GM12878 (cell line): ENCODE results near the gene KRT78. TPM values are rescaled to one million over a fixed set of nuclear protein-coding genes. Genes with fewer than 3 reads are reported as not detected.

Source experiments
- ATAC-seq: fragments of 200-7000 bp; cut with Tn5 transposase; 3 replicates; pipeline ENCODE4 v1.9.1; 2020; ENCODE audit warnings: mild to moderate bottlenecking, moderate library complexity
- BruUV-seq: library from RNA; stranded (reverse); fragments of 400-500 nt; replicated peaks from 2 replicates; lab custom pipeline; 2021; lab: Mats Ljungman, UMichigan
- CTCF ChIA-PET: fragments of 300-600 bp; sonication (Branson Sonifier 250); formaldehyde crosslinking; extraction: SDS; loops from one replicate; lab custom pipeline; 2021; ENCODE audit warnings: inconsistent platforms; lab: Yijun Ruan, JAX
- POLR2A ChIA-PET: fragments of 350-600 bp; formaldehyde crosslinking; extraction: SDS; loops from one replicate; lab custom pipeline; 2021; ENCODE audit warnings: inconsistent platforms; lab: Charles Lee
- RAD21 ChIA-PET: fragments of 300-600 bp; sonication (Branson Sonifier 250); formaldehyde crosslinking; loops from one replicate; lab custom pipeline; 2023; ENCODE audit warnings: antibody characterized with exemption; ENCODE audit not compliant: unreplicated experiment; lab: Charles Lee
- SMC1A ChIA-PET: fragments of 300-600 bp; sonication (Branson Sonifier 250); formaldehyde crosslinking; loops from one replicate; lab custom pipeline; 2023; ENCODE audit not compliant: unreplicated experiment, uncharacterized antibody; lab: Charles Lee
- DNase-seq: peaks from one replicate; pipeline ENCODE4 v3.0.0-alpha.2; 2011; ENCODE audit warnings: low read depth, low spot score
- FAIRE-seq: peaks from 3 replicates; lab custom pipeline; 2011; peaks lifted over from hg19 to GRCh38; lab: Jason Lieb, UNC
- H2AFZ ChIP-seq: 2 replicates; pipeline ENCODE4 v1.6.0; 2011; ENCODE audit warnings: low read depth, low read length, control low read depth; ENCODE audit not compliant: control insufficient read depth
- H3K27ac ChIP-seq: 2 replicates; pipeline ENCODE4 v1.5.1; 2011; ENCODE audit warnings: control low read depth; ENCODE audit not compliant: control insufficient read depth, insufficient read depth
- H3K27me3 ChIP-seq, 2 experiments: replicated peaks in 1 of 2; 2 replicates each; pipeline versions ENCODE4 v1.6.0 to v1.6.1; 2011; ENCODE audit warnings: low read length in 1 of 2; ENCODE audit not compliant: control insufficient read depth in 2 of 2, insufficient read depth in 2 of 2
- H3K36me3 ChIP-seq, 2 experiments: 2 replicates each; pipeline ENCODE4 v1.5.1; 2011; ENCODE audit warnings: low read length in 1 of 2; ENCODE audit not compliant: control insufficient read depth in 2 of 2, insufficient read depth in 2 of 2
- H3K4me1 ChIP-seq: 2 replicates; pipeline ENCODE4 v1.6.1; 2011; ENCODE audit warnings: mild to moderate bottlenecking, low read length, moderate library complexity, mixed read lengths; ENCODE audit not compliant: control insufficient read depth, insufficient read depth
- H3K4me2 ChIP-seq: 2 replicates; pipeline ENCODE4 v1.6.0; 2011; ENCODE audit warnings: control low read depth; ENCODE audit not compliant: control insufficient read depth, insufficient read depth
- H3K4me3 ChIP-seq: fragments of 200-600 bp; sonication (generic); 2 replicates; pipeline ENCODE4 v1.5.1; 2016
- H3K79me2 ChIP-seq: 2 replicates; pipeline ENCODE4 v1.6.0; 2011; ENCODE audit warnings: low read length; ENCODE audit not compliant: control insufficient read depth, insufficient read depth
- H3K9ac ChIP-seq: 2 replicates; pipeline ENCODE4 v1.8.0; 2011; ENCODE audit warnings: low read length, control low read depth, mixed read lengths; ENCODE audit not compliant: control insufficient read depth, insufficient read depth
- H3K9me3 ChIP-seq: replicated peaks from 3 replicates; pipeline ENCODE4 v1.5.1; 2011; ENCODE audit warnings: mild to moderate bottlenecking, low read length; ENCODE audit not compliant: control insufficient read depth, insufficient read depth
- H4K20me1 ChIP-seq: 2 replicates; pipeline ENCODE4 v1.6.0; 2011; ENCODE audit not compliant: control insufficient read depth, insufficient read depth
- CEBPZ ChIP-seq: fragments of 150-350 bp; IDR thresholded peaks from 2 replicates; pipeline ENCODE4 v1.6.1; 2016; ENCODE audit warnings: low read depth, low read length
- E2F8 ChIP-seq: fragments of 450-650 bp; IDR thresholded peaks from 2 replicates; pipeline ENCODE4 v1.6.1; 2018; ENCODE audit warnings: mild to moderate bottlenecking, low read depth, moderate library complexity; ENCODE audit not compliant: partially characterized antibody
- EZH2 ChIP-seq: IDR thresholded peaks from 2 replicates; pipeline ENCODE4 v1.6.1; 2012; ENCODE audit warnings: low read depth, mild to moderate bottlenecking, control low read depth, inconsistent platforms, low read length, borderline replicate concordance; ENCODE audit not compliant: control insufficient read depth
- FOXK2 ChIP-seq: fragments of 450-650 bp; IDR thresholded peaks from 2 replicates; pipeline ENCODE4 v1.6.1; 2017; ENCODE audit warnings: mild to moderate bottlenecking, moderate library complexity
- FOXM1 ChIP-seq: IDR thresholded peaks from 2 replicates; pipeline ENCODE4 v1.6.1; 2012; ENCODE audit warnings: low read depth, mild to moderate bottlenecking, inconsistent platforms, low read length, moderate library complexity
- IKZF1 ChIP-seq: fragments of 450-650 bp; conservative IDR thresholded peaks from 2 replicates; pipeline ENCODE4 v1.6.1; 2017; ENCODE audit warnings: antibody characterized with exemption, mild to moderate bottlenecking
- MEF2A ChIP-seq: IDR thresholded peaks from 2 replicates; pipeline ENCODE4 v1.6.1; 2011; ENCODE audit warnings: low read depth, mild to moderate bottlenecking, low read length, moderate library complexity; ENCODE audit not compliant: insufficient read depth
- MYC ChIP-seq: IDR thresholded peaks from 2 replicates; pipeline ENCODE4 v1.6.1; 2011; ENCODE audit warnings: mild to moderate bottlenecking, low read length, moderate library complexity, inconsistent platforms; ENCODE audit not compliant: insufficient read depth, insufficient replicate concordance, insufficient read length, severe bottlenecking
- NFYB ChIP-seq: IDR thresholded peaks from 2 replicates; pipeline ENCODE4 v1.6.1; 2011; ENCODE audit warnings: low read depth, mild to moderate bottlenecking, low read length, improper control_type of control experiment, moderate library complexity; ENCODE audit not compliant: insufficient read depth
- PAX5 ChIP-seq: IDR thresholded peaks from 2 replicates; pipeline ENCODE4 v1.6.1; 2011; ENCODE audit warnings: low read depth, low read length, borderline replicate concordance
- PML ChIP-seq: IDR thresholded peaks from 2 replicates; pipeline ENCODE4 v1.6.1; 2012; ENCODE audit warnings: low read length, inconsistent platforms
- SRF ChIP-seq, 2 experiments: IDR thresholded peaks; 2 replicates each; pipeline ENCODE4 v1.6.1; 2011; ENCODE audit warnings: low read depth in 2 of 2, low read length in 2 of 2, mild to moderate bottlenecking in 1 of 2, moderate library complexity in 1 of 2
- STAT3 ChIP-seq: IDR thresholded peaks from 2 replicates; pipeline ENCODE4 v1.6.1; 2011; ENCODE audit warnings: low read depth, low read length, improper control_type of control experiment
- TBL1XR1 ChIP-seq: IDR thresholded peaks from 2 replicates; pipeline ENCODE4 v1.6.1; 2012; ENCODE audit warnings: low read depth, low read length, improper control_type of control experiment
- ZBED1 ChIP-seq: IDR thresholded peaks from 2 replicates; pipeline ENCODE4 v1.6.1; 2016; ENCODE audit warnings: borderline replicate concordance
- WGBS: methylation state at CpG from one replicate; pipeline ENCODE4 v1.1.6; 2016; ENCODE audit warnings: low lambda C conversion rate; ENCODE audit not compliant: insufficient replicate concordance, insufficient coverage; ENCODE audit errors: missing lambda C conversion rate; 5-methylcytosine and 5-hydroxymethylcytosine counted together
- in situ Hi-C: fragments of 300-500 bp; cut with MboI; formaldehyde crosslinking; loops from 9 replicates; pipeline ENCODE4 v1.14.3; 2018; ENCODE audit warnings: mixed read lengths
- intact Hi-C: fragments of 100-400 bp; cut with micrococcal nuclease; formaldehyde crosslinking; loops from one replicate; pipeline ENCODE4 v1.14.2; 2022; ENCODE audit not compliant: unreplicated experiment
- polyA plus RNA-seq, 11 experiments: library from polyadenylated mRNA; depleted of rRNA in 4 of 11; unstranded in 6 of 11; stranded (reverse) in 5 of 11; fragments of >200 nt; fragmentation: Nextera tagmentation in 4 of 11; fragmentation: Illumina TruSeq in 1 of 11; extraction: Ambion mirVana in 4 of 11; extraction: Trizol in 1 of 11; gene quantifications; 1 replicate in 1 of 11; 2 replicates in 10 of 11; pipeline versions ENCODE4 v1.2.1 to v1.2.3, GENCODE V29; 2011 to 2016; ENCODE audit warnings: inconsistent platforms in 2 of 11, missing spikeins in 2 of 11, low read depth in 1 of 11
- total RNA-seq, 4 experiments: library from RNA; depleted of rRNA in 3 of 4; stranded (reverse); fragments of >200 nt in 3 of 4; fragmentation: Illumina TruSeq in 1 of 4; extraction: Trizol in 1 of 4; gene quantifications; 2 replicates each; pipeline versions ENCODE4 v1.2.1 to v1.2.3, GENCODE V29; 2013 to 2021
- TF ChIP-seq, protein P1 (sequence below): IDR thresholded peaks from 2 replicates; pipeline ENCODE4 v1.6.1; 2011; ENCODE audit warnings: borderline replicate concordance, low read depth, mild to moderate bottlenecking, moderate library complexity, low read length; ENCODE audit not compliant: insufficient read depth, poor library complexity, severe bottlenecking
- TF ChIP-seq, protein P2 (sequence below): fragments of 150-350 bp; IDR thresholded peaks from 2 replicates; pipeline ENCODE4 v1.6.1; 2014; ENCODE audit warnings: mild to moderate bottlenecking, low read depth, low read length

The KRT78 gene
- total and polyA plus RNA-seq, 10 of the 15 experiments (the other 5 are each of a cell fraction or from before 2014, with no cell fraction given) = 0.07 TPM; not detected in 9

- ChIA-PET RAD21 (no interaction called here), CTCF (no interaction called here), SMC1A (no interaction called here), POLR2A (no interaction called here)
- Histone ChIP-seq H4K20me1 (no peaks in the 10 kb centered on the region), H3K9me3 (no peaks in the 10 kb centered on the region), H3K36me3 (no peaks in the 10 kb centered on the region), H3K4me2 (no peak overlapping the region), H3K4me1 (no peaks in the 10 kb centered on the region), H3K79me2 (no peaks in the 10 kb centered on the region), H3K27ac (no peak overlapping the region), H3K4me3 (no peak overlapping the region), H3K9ac (no peak overlapping the region), H2AFZ (no peak overlapping the region), H3K27me3 (peaks cover 5 to 9% of the 10 kb centered on the region in 2 experiments; a peak in 3 of 4 replicates)
- intact Hi-C loops (no loop called here), in situ Hi-C loops (no loop called here)
- WGBS = 25% methylated on average over 4 of the region's 4 CpGs
- ATAC-seq (no peak), FAIRE-seq (no peak), DNase-seq (no peak)
- BruUV-seq = no TSS peak
- no peak for TF ChIP-seq TBL1XR1
- no peak for TF ChIP-seq MEF2A
- TF ChIP-seq SRF (IDR thresholded peaks at IDR 0.05; ENCODE audit: low read depth in 2 of 2, low read length in 2 of 2) = no peak
- TF ChIP-seq CEBPZ = no peak
- TF ChIP-seq PAX5 = no peak
- no peak for TF ChIP-seq ZBED1
- TF ChIP-seq FOXK2 = no peak
- TF ChIP-seq E2F8 = no peak
- TF ChIP-seq MYC = no peak
- TF ChIP-seq EZH2 = no peak
- TF ChIP-seq STAT3 = no peak
- no peak for TF ChIP-seq NFYB
- no peak for TF ChIP-seq FOXM1
- TF ChIP-seq PML = no peak
- TF ChIP-seq, protein P1, sequence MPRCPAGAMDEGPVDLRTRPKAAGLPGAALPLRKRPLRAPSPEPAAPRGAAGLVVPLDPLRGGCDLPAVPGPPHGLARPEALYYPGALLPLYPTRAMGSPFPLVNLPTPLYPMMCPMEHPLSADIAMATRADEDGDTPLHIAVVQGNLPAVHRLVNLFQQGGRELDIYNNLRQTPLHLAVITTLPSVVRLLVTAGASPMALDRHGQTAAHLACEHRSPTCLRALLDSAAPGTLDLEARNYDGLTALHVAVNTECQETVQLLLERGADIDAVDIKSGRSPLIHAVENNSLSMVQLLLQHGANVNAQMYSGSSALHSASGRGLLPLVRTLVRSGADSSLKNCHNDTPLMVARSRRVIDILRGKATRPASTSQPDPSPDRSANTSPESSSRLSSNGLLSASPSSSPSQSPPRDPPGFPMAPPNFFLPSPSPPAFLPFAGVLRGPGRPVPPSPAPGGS = no peak
- no peak for TF ChIP-seq IKZF1
- TF ChIP-seq, protein P2, sequence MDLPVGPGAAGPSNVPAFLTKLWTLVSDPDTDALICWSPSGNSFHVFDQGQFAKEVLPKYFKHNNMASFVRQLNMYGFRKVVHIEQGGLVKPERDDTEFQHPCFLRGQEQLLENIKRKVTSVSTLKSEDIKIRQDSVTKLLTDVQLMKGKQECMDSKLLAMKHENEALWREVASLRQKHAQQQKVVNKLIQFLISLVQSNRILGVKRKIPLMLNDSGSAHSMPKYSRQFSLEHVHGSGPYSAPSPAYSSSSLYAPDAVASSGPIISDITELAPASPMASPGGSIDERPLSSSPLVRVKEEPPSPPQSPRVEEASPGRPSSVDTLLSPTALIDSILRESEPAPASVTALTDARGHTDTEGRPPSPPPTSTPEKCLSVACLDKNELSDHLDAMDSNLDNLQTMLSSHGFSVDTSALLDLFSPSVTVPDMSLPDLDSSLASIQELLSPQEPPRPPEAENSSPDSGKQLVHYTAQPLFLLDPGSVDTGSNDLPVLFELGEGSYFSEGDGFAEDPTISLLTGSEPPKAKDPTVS = no peak
Observed at GRCh38 chr12:52834727-52835001, 14.1 kb downstream of the KRT78 start.
